H9 (cell line): ENCODE data around the gene CEP43. TPM values are rescaled to one million over a fixed set of nuclear protein-coding genes. Genes with fewer than 3 reads are reported as not detected.

ENCODE experiments used
- DNase-seq: peaks from one replicate; pipeline ENCODE4 v3.0.0-alpha.2; 2017
- H2AFZ ChIP-seq: one replicate; pipeline ENCODE4 v1.6.1; 2013; ENCODE audit warnings: mild to moderate bottlenecking, low read length, control low read depth, moderate library complexity
- H2AK5ac ChIP-seq: 2 replicates; pipeline ENCODE4 v1.6.1; 2013; ENCODE audit warnings: low read length, control low read depth, mixed read lengths; ENCODE audit not compliant: insufficient read length
- H2BK120ac ChIP-seq: one replicate; pipeline ENCODE4 v1.6.1; 2013; ENCODE audit warnings: low read depth, mild to moderate bottlenecking, low read length, control low read depth, inconsistent platforms; ENCODE audit not compliant: poor library complexity, severe bottlenecking
- H2BK12ac ChIP-seq: 2 replicates; pipeline ENCODE4 v1.6.1; 2013; ENCODE audit warnings: low read length, control low read depth, mixed read lengths, low read depth; ENCODE audit not compliant: insufficient read length
- H2BK15ac ChIP-seq: 2 replicates; pipeline ENCODE4 v1.6.1; 2013; ENCODE audit warnings: low read depth, low read length, control low read depth
- H2BK20ac ChIP-seq: one replicate; pipeline ENCODE4 v1.6.1; 2013; ENCODE audit warnings: low read depth, mild to moderate bottlenecking, low read length, control low read depth, inconsistent platforms; ENCODE audit not compliant: poor library complexity, severe bottlenecking
- H2BK5ac ChIP-seq: 2 replicates; pipeline ENCODE4 v1.6.1; 2013; ENCODE audit warnings: low read length, control low read depth, mixed read lengths; ENCODE audit not compliant: insufficient read length
- H3K14ac ChIP-seq: 2 replicates; pipeline ENCODE4 v1.6.1; 2013; ENCODE audit warnings: low read length, control low read depth; ENCODE audit not compliant: insufficient read depth
- H3K18ac ChIP-seq: 2 replicates; pipeline ENCODE4 v1.6.1; 2013; ENCODE audit warnings: low read depth, mild to moderate bottlenecking, mixed read lengths, low read length, control low read depth; ENCODE audit not compliant: insufficient read length
- H3K23ac ChIP-seq: 2 replicates; pipeline ENCODE4 v1.6.1; 2013; ENCODE audit warnings: low read length, control low read depth, mixed read lengths, low read depth; ENCODE audit not compliant: insufficient read length
- H3K23me2 ChIP-seq: 2 replicates; pipeline ENCODE4 v1.6.1; 2013; ENCODE audit warnings: low read depth, mild to moderate bottlenecking, mixed read lengths, low read length, control low read depth; ENCODE audit not compliant: insufficient read length, poor library complexity, severe bottlenecking
- H3K27ac ChIP-seq: 2 replicates; pipeline ENCODE4 v1.5.1; 2013; ENCODE audit warnings: low read length, control low read depth, mixed read lengths, low read depth; ENCODE audit not compliant: insufficient read length
- H3K27me3 ChIP-seq: 2 replicates; pipeline ENCODE4 v1.6.1; 2013; ENCODE audit warnings: low read length, control low read depth, inconsistent platforms; ENCODE audit not compliant: insufficient read depth
- H3K4ac ChIP-seq: 2 replicates; pipeline ENCODE4 v1.6.1; 2013; ENCODE audit warnings: low read depth, mild to moderate bottlenecking, control low read depth, inconsistent platforms, low read length, moderate library complexity
- H3K4me1 ChIP-seq: 2 replicates; pipeline ENCODE4 v1.6.1; 2013; ENCODE audit warnings: low read length, control low read depth, inconsistent platforms; ENCODE audit not compliant: insufficient read depth
- H3K4me2 ChIP-seq: 2 replicates; pipeline ENCODE4 v1.6.1; 2013; ENCODE audit warnings: low read length, control low read depth, mixed read lengths; ENCODE audit not compliant: insufficient read length, insufficient read depth
- H3K56ac ChIP-seq: 2 replicates; pipeline ENCODE4 v1.6.1; 2013; ENCODE audit warnings: low read depth, mild to moderate bottlenecking, mixed read lengths, low read length, control low read depth; ENCODE audit not compliant: insufficient read length
- H3K79me1 ChIP-seq: 2 replicates; pipeline ENCODE4 v1.6.1; 2013; ENCODE audit warnings: low read depth, mild to moderate bottlenecking, moderate library complexity, low read length, control low read depth, inconsistent platforms; ENCODE audit not compliant: insufficient read depth, poor library complexity, severe bottlenecking
- H3K79me2 ChIP-seq: 2 replicates; pipeline ENCODE4 v1.6.1; 2013; ENCODE audit warnings: low read length, control low read depth, inconsistent platforms; ENCODE audit not compliant: insufficient read depth
- H3K9ac ChIP-seq: 2 replicates; pipeline ENCODE4 v1.6.1; 2013; ENCODE audit warnings: low read length, control low read depth, mixed read lengths; ENCODE audit not compliant: insufficient read length; ENCODE audit errors: extremely low read depth
- H3K9me3 ChIP-seq: one replicate; pipeline ENCODE4 v1.6.1; 2013; ENCODE audit warnings: low read depth, low read length, inconsistent platforms; ENCODE audit not compliant: control insufficient read depth
- H3T11ph ChIP-seq: one replicate; pipeline ENCODE4 v1.6.1; 2013; ENCODE audit warnings: mild to moderate bottlenecking, low read length, control low read depth, inconsistent platforms
- H4K20me1 ChIP-seq: one replicate; pipeline ENCODE4 v1.6.1; 2013; ENCODE audit not compliant: control insufficient read depth, insufficient read length, insufficient read depth
- H4K5ac ChIP-seq: 2 replicates; pipeline ENCODE4 v1.6.1; 2013; ENCODE audit warnings: low read depth, mild to moderate bottlenecking, mixed read lengths, low read length, control low read depth; ENCODE audit not compliant: insufficient read length
- H4K8ac ChIP-seq: replicated peaks from 2 replicates; pipeline ENCODE4 v1.6.1; 2013; ENCODE audit warnings: low read length, control low read depth, mixed read lengths, low read depth; ENCODE audit not compliant: insufficient read length
- H4K91ac ChIP-seq: 2 replicates; pipeline ENCODE4 v1.6.1; 2013; ENCODE audit warnings: low read depth, mild to moderate bottlenecking, moderate library complexity, mixed read lengths, low read length, control low read depth; ENCODE audit not compliant: insufficient read length
- H3K27ac Mint-ChIP-seq, 3 experiments: 2 replicates in 2 of 3; 3 replicates in 1 of 3; pipeline ENCODE4 v1.8.0; 2020 to 2021; ENCODE audit warnings: mixed read lengths in 3 of 3, mild to moderate bottlenecking in 1 of 3, moderate library complexity in 1 of 3
- H3K27me3 Mint-ChIP-seq: 2 replicates; pipeline ENCODE4 v1.8.0; 2021; ENCODE audit warnings: low read depth, mild to moderate bottlenecking, moderate library complexity, mixed read lengths
- H3K36me3 Mint-ChIP-seq, 3 experiments: 2 replicates in 2 of 3; 3 replicates in 1 of 3; pipeline ENCODE4 v1.8.0; 2020 to 2021; ENCODE audit warnings: low read depth in 3 of 3, mixed read lengths in 3 of 3; ENCODE audit not compliant: insufficient read depth in 1 of 3
- H3K4me1 Mint-ChIP-seq, 2 experiments: 2 replicates each; pipeline ENCODE4 v1.8.0; 2020; ENCODE audit warnings: mixed read lengths in 2 of 2
- H3K4me3 Mint-ChIP-seq, 2 experiments: 2 replicates in 1 of 2; 3 replicates in 1 of 2; pipeline ENCODE4 v1.8.0; 2020 to 2021; ENCODE audit warnings: mild to moderate bottlenecking in 2 of 2, mixed read lengths in 2 of 2, moderate library complexity in 1 of 2
- H3K9me3 Mint-ChIP-seq, 2 experiments: 2 replicates in 1 of 2; 3 replicates in 1 of 2; pipeline ENCODE4 v1.8.0; 2020; ENCODE audit warnings: mild to moderate bottlenecking in 2 of 2, mixed read lengths in 2 of 2, moderate library complexity in 1 of 2
- WGBS: extraction: QIAGEN DNeasy Blood & Tissue Kit; methylation state at CpG from one replicate; pipeline ENCODE4 v1.1.7; 2013; ENCODE audit warnings: missing lambda C conversion rate, low lambda C conversion rate, mixed read lengths; ENCODE audit not compliant: insufficient read length; ENCODE audit errors: extremely low coverage; 5-methylcytosine and 5-hydroxymethylcytosine counted together
- total RNA-seq: library from RNA; stranded (reverse); gene quantifications from 2 replicates; pipeline ENCODE4 v1.2.1, GENCODE V29; 2021
- TF ChIP-seq, protein P1 (sequence below): fragments of 200-600 bp; sonication (generic); conservative IDR thresholded peaks from 3 replicates; pipeline ENCODE4 v1.8.0; 2021; ENCODE audit warnings: antibody characterized with exemption, mild to moderate bottlenecking

The CEP43 gene
- total RNA-seq, 1 experiment from 2014 or later: 33.6 TPM

DNA sequence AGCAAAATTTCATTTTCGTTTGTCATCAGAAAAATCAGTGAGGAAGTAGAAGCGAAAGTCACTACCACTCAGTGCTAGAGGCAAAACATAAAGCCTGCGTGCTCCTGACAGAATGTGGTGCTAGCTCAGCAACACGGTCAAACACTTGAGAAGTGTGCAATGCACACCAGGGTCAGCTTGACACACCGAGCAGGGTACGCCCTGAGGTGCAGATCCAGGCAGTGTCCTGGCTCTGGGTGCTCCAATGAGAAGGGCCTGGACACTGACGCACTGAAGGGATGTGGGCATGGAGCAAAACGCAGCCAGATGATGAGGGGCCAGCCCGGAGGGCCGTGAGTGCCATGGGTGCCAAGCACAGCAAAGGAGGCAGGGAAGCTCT, 48.8 kb upstream of the CEP43 start:
- H3K27me3 ChIP-seq: no peaks in the 10 kb centered on the region
- no peak overlapping the region for H2BK12ac ChIP-seq
- H3K18ac ChIP-seq: no peak overlapping the region
- no peaks in the 10 kb centered on the region for H3K79me2 ChIP-seq
- no peak overlapping the region for H2BK20ac ChIP-seq
- peaks cover 3% of the 10 kb centered on the region for H4K20me1 ChIP-seq
- no peak overlapping the region for H3K9ac ChIP-seq
- TF ChIP-seq, protein P1, sequence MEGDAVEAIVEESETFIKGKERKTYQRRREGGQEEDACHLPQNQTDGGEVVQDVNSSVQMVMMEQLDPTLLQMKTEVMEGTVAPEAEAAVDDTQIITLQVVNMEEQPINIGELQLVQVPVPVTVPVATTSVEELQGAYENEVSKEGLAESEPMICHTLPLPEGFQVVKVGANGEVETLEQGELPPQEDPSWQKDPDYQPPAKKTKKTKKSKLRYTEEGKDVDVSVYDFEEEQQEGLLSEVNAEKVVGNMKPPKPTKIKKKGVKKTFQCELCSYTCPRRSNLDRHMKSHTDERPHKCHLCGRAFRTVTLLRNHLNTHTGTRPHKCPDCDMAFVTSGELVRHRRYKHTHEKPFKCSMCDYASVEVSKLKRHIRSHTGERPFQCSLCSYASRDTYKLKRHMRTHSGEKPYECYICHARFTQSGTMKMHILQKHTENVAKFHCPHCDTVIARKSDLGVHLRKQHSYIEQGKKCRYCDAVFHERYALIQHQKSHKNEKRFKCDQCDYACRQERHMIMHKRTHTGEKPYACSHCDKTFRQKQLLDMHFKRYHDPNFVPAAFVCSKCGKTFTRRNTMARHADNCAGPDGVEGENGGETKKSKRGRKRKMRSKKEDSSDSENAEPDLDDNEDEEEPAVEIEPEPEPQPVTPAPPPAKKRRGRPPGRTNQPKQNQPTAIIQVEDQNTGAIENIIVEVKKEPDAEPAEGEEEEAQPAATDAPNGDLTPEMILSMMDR: no peak
- H2AFZ ChIP-seq: no peak overlapping the region
- peak overlapping the region in 1 of 3 experiments; percentile 92; a peak in 1 of 7 replicates for H3K27ac Mint-ChIP-seq
- H3K9me3 ChIP-seq: no peaks in the 10 kb centered on the region
- no peak overlapping the region; a peak in 1 of 5 replicates for H3K4me3 Mint-ChIP-seq
- peaks cover 22 to 37% (median 23%) of the 10 kb centered on the region in 3 experiments for H3K36me3 Mint-ChIP-seq
- no peak overlapping the region for H4K91ac ChIP-seq
- H3K4ac ChIP-seq: no peak overlapping the region
- H4K5ac ChIP-seq: no peak overlapping the region
- no peak overlapping the region for H3K56ac ChIP-seq
- peaks cover under 1% of the 10 kb centered on the region for H3K23me2 ChIP-seq
- no peaks in the 10 kb centered on the region; the same call in 1 of the 2 replicates for H3K4me1 ChIP-seq
- peaks cover 0 to 12% of the 10 kb centered on the region in 2 experiments; a peak in 2 of 5 replicates for H3K9me3 Mint-ChIP-seq
- no peak overlapping the region for H3K4me2 ChIP-seq
- no peaks in the 10 kb centered on the region for H3K79me1 ChIP-seq
- H3K4me1 Mint-ChIP-seq: peaks cover 18 to 23% of the 10 kb centered on the region in 2 experiments
- no CpG with 5 or more reads among the region's 10 CpGs for WGBS
- no peak overlapping the region for H2AK5ac ChIP-seq
- no peak overlapping the region for H3K23ac ChIP-seq
- no peak overlapping the region for H3K27ac ChIP-seq
- no peak overlapping the region for H4K8ac ChIP-seq
- H3K14ac ChIP-seq: no peak overlapping the region
- no peak overlapping the region for H2BK5ac ChIP-seq
- DNase-seq: no peak
- peaks cover 7% of the 10 kb centered on the region for H3K27me3 Mint-ChIP-seq
- H2BK120ac ChIP-seq: no peak overlapping the region
- H2BK15ac ChIP-seq: no peak overlapping the region
- H3T11ph ChIP-seq: no peak overlapping the region
